Activated CD8-positive, alpha-beta T cell treated with anti-CD3 and anti-CD28 coated beads, Interleukin-2, amount 10 ng/mL, durations not matched to agents 7 days and 5 days (primary cell): Measurements from ENCODE around the gene MTFMT. TPM values are rescaled to one million over a fixed set of nuclear protein-coding genes. Genes with fewer than 3 reads are reported as not detected.
"Not testable (repeated sequence)": the region's sequence is repeated elsewhere in the genome, so short reads cannot be mapped to it uniquely, and the experiment has no call there.

Experiments
- ATAC-seq: fragments of 150-1000 bp; cut with Tn5 transposase; one replicate; pipeline ENCODE4 v1.10.0; 2021; ENCODE audit warnings: moderate library complexity
- CTCF ChIA-PET: fragments of 350-600 bp; sonication (Branson Sonifier 250); formaldehyde crosslinking; loops from one replicate; lab custom pipeline; 2021; ENCODE audit warnings: antibody characterized with exemption; lab: Charles Lee
- POLR2A ChIA-PET: fragments of 350-600 bp; sonication (Branson Sonifier 250); formaldehyde crosslinking; loops from one replicate; lab custom pipeline; 2021; ENCODE audit warnings: antibody characterized with exemption; lab: Charles Lee
- DNase-seq: peaks from one replicate; pipeline ENCODE4 v3.0.0-alpha.2; 2020
- H3K27ac Mint-ChIP-seq: one replicate; pipeline ENCODE4 v1.8.0; 2021; ENCODE audit warnings: mild to moderate bottlenecking, mixed read lengths
- H3K27me3 Mint-ChIP-seq: one replicate; pipeline ENCODE4 v1.8.0; 2021; ENCODE audit warnings: low read depth, mixed read lengths
- H3K36me3 Mint-ChIP-seq: one replicate; pipeline ENCODE4 v1.8.0; 2021; ENCODE audit warnings: low read depth, mixed read lengths
- H3K4me1 Mint-ChIP-seq: one replicate; pipeline ENCODE4 v1.8.0; 2021; ENCODE audit warnings: low read depth, mixed read lengths
- H3K4me3 Mint-ChIP-seq: one replicate; pipeline ENCODE4 v1.8.0; 2021; ENCODE audit warnings: mild to moderate bottlenecking, mixed read lengths
- H3K9me3 Mint-ChIP-seq: one replicate; pipeline ENCODE4 v1.8.0; 2022; ENCODE audit warnings: mixed read lengths; ENCODE audit not compliant: insufficient read depth
- total RNA-seq, 2 experiments: library from RNA; stranded (reverse); gene quantifications; one replicate each; pipeline ENCODE4 v1.2.3, GENCODE V29; 2021

Gene MTFMT
- total RNA-seq, 2 experiments from 2014 or later = 16.2 to 19.3 TPM

GRCh38 chr15:65033659-65034269 lies 4.3 kb upstream of the MTFMT start:
- POLR2A ChIA-PET = interaction anchor here (1.3 to 1.8 kb wide), 4 partner anchors 100 to 271 kb away, joined by 3 to 8 read pairs (median 4); partner anchors contain the start of gene RNU5B-1
- peak; percentile 59 for DNase-seq
- CTCF ChIA-PET = interaction anchor here (0.6 to 2.2 kb wide), 36 partner anchors 8 to 305 kb away, joined by 3 to 23 read pairs (median 4); partner anchors contain the start of genes CLPX, PARP16, PDCD7 and RNU5B-1

GRCh38 chr15:65032801-65033537 lies 3.5 kb upstream of the MTFMT start:
- Mint-ChIP-seq H3K4me3 (no peak overlapping the region), H3K4me1 (peaks cover 20% of the 10 kb centered on the region), H3K9me3 (no peaks in the 10 kb centered on the region), H3K36me3 (no peaks in the 10 kb centered on the region), H3K27me3 (peaks cover 23% of the 10 kb centered on the region), H3K27ac (no peak overlapping the region)
- peak; percentile 38 for ATAC-seq
- DNase-seq = peak; percentile 56
- POLR2A ChIA-PET = interaction anchor here (1.4 kb wide), 1 partner anchor 267 kb away, joined by 5 read pairs; no protein-coding TSS in a partner anchor
- CTCF ChIA-PET = interaction anchor here (0.9 to 2.2 kb wide), 20 partner anchors 11 to 267 kb away, joined by 3 to 23 read pairs (median 6); partner anchors contain the start of genes SLC51B and UBAP1L

More at GRCh38 chr15:65033659-65034269, 4.3 kb upstream of the MTFMT start:
- H3K4me1 Mint-ChIP-seq = peaks cover 14% of the 10 kb centered on the region
- H3K36me3 Mint-ChIP-seq = no peaks in the 10 kb centered on the region
- no peaks in the 10 kb centered on the region for H3K9me3 Mint-ChIP-seq
- peaks cover 23% of the 10 kb centered on the region for H3K27me3 Mint-ChIP-seq
- peak; percentile 24 for ATAC-seq
- no peak overlapping the region for H3K4me3 Mint-ChIP-seq
- H3K27ac Mint-ChIP-seq = no peak overlapping the region

- CTCF ChIA-PET = interaction anchor here (1.0 kb wide), 1 partner anchor 268 kb away, joined by 3 read pairs; no protein-coding TSS in a partner anchor
- peaks cover 20% of the 10 kb centered on the region for H3K27me3 Mint-ChIP-seq
- POLR2A ChIA-PET = interaction anchor here (1.4 kb wide), 1 partner anchor 15 kb away, joined by 3 read pairs; no protein-coding TSS in a partner anchor
Measured at GRCh38 chr15:65029736-65030208, 333 bp upstream of the MTFMT start.

GRCh38 chr15:65028338-65028737 lies 1.1 kb downstream of the MTFMT start:
- Mint-ChIP-seq H3K9me3 (no peaks in the 10 kb centered on the region), H3K36me3 (peaks cover 22% of the 10 kb centered on the region), H3K4me1 (peaks cover 17% of the 10 kb centered on the region), H3K27me3 (peaks cover 20% of the 10 kb centered on the region), H3K4me3 (peak overlapping the region; percentile 85), H3K27ac (peak overlapping the region; percentile 82)
- ChIA-PET CTCF (no interaction called here), POLR2A (no interaction called here)
- ATAC-seq (no peak), DNase-seq (peak; percentile 36)

More at GRCh38 chr15:65029736-65030208, 333 bp upstream of the MTFMT start:
- peak overlapping the region; percentile 62 for H3K4me3 Mint-ChIP-seq
- peak overlapping the region; percentile 48 for H3K27ac Mint-ChIP-seq
- peaks cover 24% of the 10 kb centered on the region for H3K4me1 Mint-ChIP-seq
- H3K9me3 Mint-ChIP-seq = no peaks in the 10 kb centered on the region
- DNase-seq = no peak
- H3K36me3 Mint-ChIP-seq = peaks cover 14% of the 10 kb centered on the region
- no peak for ATAC-seq

- ChIA-PET POLR2A (no interaction called here), CTCF (no interaction called here)
- Mint-ChIP-seq H3K27me3 (peaks cover 16% of the 10 kb centered on the region), H3K4me1 (peaks cover 13% of the 10 kb centered on the region), H3K36me3 (peaks cover 23% of the 10 kb centered on the region), H3K4me3 (peak overlapping the region; percentile 85), H3K9me3 (no peaks in the 10 kb centered on the region), H3K27ac (no peak overlapping the region)
- DNase-seq = no peak
- ATAC-seq = no peak
Measured at GRCh38 chr15:65027593-65027992, 1.8 kb downstream of the MTFMT start.

GRCh38 chr15:65026756-65027155 lies 2.7 kb downstream of the MTFMT start:
- POLR2A ChIA-PET = no interaction called here
- Mint-ChIP-seq H3K4me1 (peaks cover 13% of the 10 kb centered on the region), H3K4me3 (no peak overlapping the region), H3K27ac (no peak overlapping the region), H3K27me3 (peaks cover 9% of the 10 kb centered on the region), H3K36me3 (peaks cover 23% of the 10 kb centered on the region), H3K9me3 (no peaks in the 10 kb centered on the region)
- CTCF ChIA-PET = interaction anchor here (0.9 to 1.0 kb wide), 2 partner anchors 24 to 60 kb away, joined by 3 read pairs; no protein-coding TSS in a partner anchor
- DNase-seq = no peak
- no peak for ATAC-seq

- Mint-ChIP-seq H3K4me3 (no peak overlapping the region), H3K27ac (no peak overlapping the region), H3K4me1 (no peaks in the 10 kb centered on the region), H3K27me3 (no peaks in the 10 kb centered on the region), H3K36me3 (peaks cover 49% of the 10 kb centered on the region), H3K9me3 (no peaks in the 10 kb centered on the region)
- ATAC-seq = no peak
- POLR2A ChIA-PET = interaction anchor here (0.6 kb wide), 1 partner anchor 1705 kb away, joined by 3 read pairs; no protein-coding TSS in a partner anchor
- CTCF ChIA-PET = interaction anchor here (2.2 kb wide), 1 partner anchor 13 kb away, joined by 6 read pairs; no protein-coding TSS in a partner anchor
- DNase-seq = no peak
Measured at GRCh38 chr15:65021488-65021887, 8.0 kb downstream of the MTFMT start.

GRCh38 chr15:65020419-65020818 lies 9.0 kb downstream of the MTFMT start:
- POLR2A ChIA-PET = interaction anchor here (1.0 kb wide), 1 partner anchor 31 kb away, joined by 4 read pairs; the partner anchor contains the start of gene SPG21
- no peak overlapping the region for H3K27ac Mint-ChIP-seq
- peaks cover 48% of the 10 kb centered on the region for H3K36me3 Mint-ChIP-seq
- ATAC-seq (no peak), DNase-seq (no peak)
- H3K4me3 Mint-ChIP-seq = no peak overlapping the region
- CTCF ChIA-PET = interaction anchor here (1.0 to 2.2 kb wide), 2 partner anchors 12 to 13 kb away, joined by 6 read pairs; no protein-coding TSS in a partner anchor
- no peaks in the 10 kb centered on the region for H3K27me3 Mint-ChIP-seq
- H3K9me3 Mint-ChIP-seq = no peaks in the 10 kb centered on the region
- no peaks in the 10 kb centered on the region for H3K4me1 Mint-ChIP-seq

GRCh38 chr15:65011198-65011597 lies 18.2 kb downstream of the MTFMT start:
- POLR2A ChIA-PET = interaction anchor here (0.5 kb wide), 1 partner anchor 42 kb away, joined by 5 read pairs; no protein-coding TSS in a partner anchor

GRCh38 chr15:65008983-65009382 lies 20.5 kb downstream of the MTFMT start:
- H3K27ac Mint-ChIP-seq = no peak overlapping the region

More at GRCh38 chr15:65011198-65011597, 18.2 kb downstream of the MTFMT start:
- DNase-seq, H3K4me1 Mint-ChIP-seq, H3K4me3 Mint-ChIP-seq, ATAC-seq, H3K27me3 Mint-ChIP-seq, H3K9me3 Mint-ChIP-seq, H3K27ac Mint-ChIP-seq: not testable (repeated sequence)
- CTCF ChIA-PET = interaction anchor here (1.4 kb wide), 1 partner anchor 13 kb away, joined by 3 read pairs; no protein-coding TSS in a partner anchor
- H3K36me3 Mint-ChIP-seq = peaks cover 38% of the 10 kb centered on the region

GRCh38 chr15:65006876-65007275 lies 22.6 kb downstream of the MTFMT start:
- POLR2A ChIA-PET = no interaction called here
- peaks cover 14% of the 10 kb centered on the region for H3K36me3 Mint-ChIP-seq
- no peaks in the 10 kb centered on the region for H3K9me3 Mint-ChIP-seq
- H3K4me1 Mint-ChIP-seq = no peaks in the 10 kb centered on the region
- no peak overlapping the region for H3K27ac Mint-ChIP-seq
- ATAC-seq = no peak
- DNase-seq = no peak
- H3K4me3 Mint-ChIP-seq = no peak overlapping the region
- CTCF ChIA-PET = no interaction called here
- no peaks in the 10 kb centered on the region for H3K27me3 Mint-ChIP-seq

More at GRCh38 chr15:65008983-65009382, 20.5 kb downstream of the MTFMT start:
- no peaks in the 10 kb centered on the region for H3K4me1 Mint-ChIP-seq
- H3K27me3 Mint-ChIP-seq = no peaks in the 10 kb centered on the region
- ATAC-seq (no peak), DNase-seq (no peak)
- H3K4me3 Mint-ChIP-seq = no peak overlapping the region
- ChIA-PET CTCF (interaction anchor here (0.9 to 1.4 kb wide), 11 partner anchors 9 to 277 kb away, joined by 3 to 10 read pairs (median 5); no protein-coding TSS in a partner anchor), POLR2A (no interaction called here)
- peaks cover 26% of the 10 kb centered on the region for H3K36me3 Mint-ChIP-seq
- peaks cover 7% of the 10 kb centered on the region for H3K9me3 Mint-ChIP-seq
